SK-N-SH treated with all-trans-retinoic acid at 6 μM for 48 hours (cell line): Measurements from ENCODE around the gene RHBDL3.

Experiments used
- OSR1 ChIP-seq: fragments of 250-450 bp; sonication (Bioruptor Pico); IDR thresholded peaks from 2 replicates; pipeline ENCODE4 v1.8.0; 2022; ENCODE audit warnings: moderate library complexity, mild to moderate bottlenecking, inconsistent platforms
- TCF4 ChIP-seq: fragments of 250-450 bp; sonication (Bioruptor Pico); IDR thresholded peaks from 2 replicates; pipeline ENCODE4 v1.8.0; 2021; ENCODE audit warnings: mild to moderate bottlenecking, moderate library complexity, borderline replicate concordance
- ZFP30 ChIP-seq: fragments of 450-650 bp; formaldehyde crosslinking; IDR thresholded peaks from 2 replicates; pipeline ENCODE4 v1.5.0; 2022; ENCODE audit warnings: mild to moderate bottlenecking, moderate library complexity
- TF ChIP-seq, protein P1 (sequence below): fragments of 250-450 bp; sonication (Bioruptor Pico); IDR thresholded peaks from 2 replicates; pipeline ENCODE4 v1.8.0; 2021; ENCODE audit warnings: low read depth, mild to moderate bottlenecking, moderate library complexity, borderline replicate concordance

DNA sequence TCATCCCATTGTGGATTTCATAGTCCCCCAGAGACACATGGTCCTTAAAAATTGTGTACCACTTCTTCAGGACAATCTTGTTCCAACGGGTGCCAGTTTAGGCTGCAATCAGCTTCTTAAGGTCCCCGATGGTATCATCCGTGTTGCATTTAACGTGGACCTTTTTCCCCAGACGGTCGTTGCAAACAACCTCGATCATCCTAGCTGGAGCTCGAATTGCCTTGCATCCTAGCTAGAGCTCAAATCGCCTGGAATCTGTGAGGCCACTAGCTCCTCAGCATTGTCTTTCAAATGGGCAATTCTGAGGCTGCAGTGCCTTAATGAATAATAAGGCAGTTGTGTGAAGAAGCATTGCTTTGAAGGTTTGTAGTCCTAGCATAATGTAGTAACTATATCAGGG lies 37.7 kb upstream of the RHBDL3 start:
- TF ChIP-seq TCF4 (no peak), ZFP30 (CRISPR knock-in tag) (no peak), OSR1 (CRISPR knock-in tag) (no peak)
- TF ChIP-seq, protein P1, sequence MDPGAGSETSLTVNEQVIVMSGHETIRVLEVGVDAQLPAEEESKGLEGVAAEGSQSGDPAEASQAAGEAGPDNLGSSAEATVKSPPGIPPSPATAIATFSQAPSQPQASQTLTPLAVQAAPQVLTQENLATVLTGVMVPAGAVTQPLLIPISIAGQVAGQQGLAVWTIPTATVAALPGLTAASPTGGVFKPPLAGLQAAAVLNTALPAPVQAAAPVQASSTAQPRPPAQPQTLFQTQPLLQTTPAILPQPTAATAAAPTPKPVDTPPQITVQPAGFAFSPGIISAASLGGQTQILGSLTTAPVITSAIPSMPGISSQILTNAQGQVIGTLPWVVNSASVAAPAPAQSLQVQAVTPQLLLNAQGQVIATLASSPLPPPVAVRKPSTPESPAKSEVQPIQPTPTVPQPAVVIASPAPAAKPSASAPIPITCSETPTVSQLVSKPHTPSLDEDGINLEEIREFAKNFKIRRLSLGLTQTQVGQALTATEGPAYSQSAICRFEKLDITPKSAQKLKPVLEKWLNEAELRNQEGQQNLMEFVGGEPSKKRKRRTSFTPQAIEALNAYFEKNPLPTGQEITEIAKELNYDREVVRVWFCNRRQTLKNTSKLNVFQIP (CRISPR knock-in tag) = no peak
